Measurements from ENCODE around the gene ZNF628.

GRCh38 chr19:55464662-55465054 lies 11.8 kb upstream of the ZNF628 start, which contains the start of gene C19orf85:
- TF ChIP-seq CTCF (IDR thresholded peaks at IDR 0.05) = no peak
- TF ChIP-seq EZH2 (IDR thresholded peaks at IDR 0.05; ENCODE audit: borderline replicate concordance, insufficient read depth, low read depth, low read length, poor library complexity, severe bottlenecking) = no peak
